ENCODE data around the gene PSMB3.

GRCh38 chr17:38752308-38753070 is at the start of gene PSMB3:
- TF ChIP-seq CTCF (conservative IDR thresholded peaks at IDR 0.05; ENCODE audit: low read length), result no peak
- TF ChIP-seq EZH2phosphoT487 (IDR thresholded peaks at IDR 0.05; ENCODE audit: borderline replicate concordance, low read depth, low read length), result no peak
